CD14-positive monocyte (primary cell): ENCODE data around the gene CLEC1A. TPM values are rescaled to one million over a fixed set of nuclear protein-coding genes. Genes with fewer than 3 reads are reported as not detected.

Experiments
- DNase-seq, 3 donors: peaks; one replicate each; pipeline ENCODE4 v3.0.0-alpha.2; 2011 to 2022
- H2AFZ ChIP-seq: 2 replicates; pipeline ENCODE4 v1.6.0; 2012; ENCODE audit warnings: mild to moderate bottlenecking, low read depth, low read length, inconsistent platforms; ENCODE audit not compliant: insufficient read depth, poor library complexity, severe bottlenecking
- H3K27ac ChIP-seq, 2 donors: 1 replicate in 1 of 2; 2 replicates in 1 of 2; pipeline ENCODE4 v1.5.1; 2012 to 2013; ENCODE audit warnings: low read length in 2 of 2, control low read depth in 1 of 2, inconsistent platforms in 1 of 2, low read depth in 1 of 2, mild to moderate bottlenecking in 1 of 2
- H3K27me3 ChIP-seq, 2 donors: one replicate each; pipeline versions ENCODE4 v1.6.0 to v1.6.1; 2011 to 2013; ENCODE audit warnings: low read length in 2 of 2; ENCODE audit not compliant: control insufficient read depth in 2 of 2, insufficient read depth in 2 of 2
- H3K36me3 ChIP-seq, 2 donors: replicated peaks in 1 of 2; 1 replicate in 1 of 2; 2 replicates in 1 of 2; pipeline versions ENCODE4 v1.5.1 to v1.6.1; 2012 to 2013; ENCODE audit warnings: low read length in 2 of 2, control low read depth in 1 of 2, inconsistent platforms in 1 of 2, mild to moderate bottlenecking in 1 of 2; ENCODE audit not compliant: insufficient read depth in 2 of 2, control insufficient read depth in 1 of 2
- H3K4me1 ChIP-seq, 2 donors: 1 replicate in 1 of 2; 2 replicates in 1 of 2; pipeline versions ENCODE4 v1.5.1 to v1.6.1; 2012 to 2013; ENCODE audit warnings: low read length in 2 of 2, control low read depth in 1 of 2, inconsistent platforms in 1 of 2, mild to moderate bottlenecking in 1 of 2, moderate library complexity in 1 of 2; ENCODE audit not compliant: insufficient read depth in 2 of 2, control insufficient read depth in 1 of 2
- H3K4me2 ChIP-seq: replicated peaks from 2 replicates; pipeline ENCODE3; 2012; ENCODE audit warnings: low read length, moderate library complexity, mild to moderate bottlenecking; ENCODE audit not compliant: poor library complexity, severe bottlenecking; ENCODE audit errors: extremely low read depth
- H3K4me3 ChIP-seq, 3 experiments: fragments of 200-600 bp in 1 of 3; sonication (generic) in 1 of 3; replicated peaks in 1 of 3; 1 replicate in 2 of 3; 2 replicates in 1 of 3; pipeline ENCODE4 v1.5.1; 2011 to 2013; ENCODE audit warnings: low read length in 3 of 3, mild to moderate bottlenecking in 3 of 3, control low read depth in 2 of 3, low read depth in 2 of 3, inconsistent platforms in 1 of 3, moderate library complexity in 1 of 3
- H3K79me2 ChIP-seq: 2 replicates; pipeline ENCODE4 v1.6.0; 2012; ENCODE audit warnings: mild to moderate bottlenecking, control low read depth, inconsistent platforms, low read length, moderate library complexity; ENCODE audit not compliant: insufficient read depth
- H3K9ac ChIP-seq: 2 replicates; pipeline ENCODE4 v1.6.0; 2017; ENCODE audit warnings: low read length, mild to moderate bottlenecking; ENCODE audit not compliant: insufficient read depth, poor library complexity, severe bottlenecking
- H3K9me3 ChIP-seq, 2 donors: replicated peaks in 1 of 2; 1 replicate in 1 of 2; 2 replicates in 1 of 2; pipeline versions ENCODE4 v1.5.1 to v1.6.1; 2012 to 2013; ENCODE audit warnings: low read length in 2 of 2, control low read depth in 1 of 2; ENCODE audit not compliant: control insufficient read depth in 1 of 2, insufficient read depth in 1 of 2
- H4K20me1 ChIP-seq: 2 replicates; pipeline ENCODE4 v1.6.0; 2012; ENCODE audit warnings: mild to moderate bottlenecking, low read length, control low read depth, moderate library complexity; ENCODE audit not compliant: insufficient read depth
- H3K27ac Mint-ChIP-seq, 7 donors: one replicate each; pipeline ENCODE4 v1.8.0; 2020; ENCODE audit warnings: mild to moderate bottlenecking in 7 of 7, mixed read lengths in 7 of 7, moderate library complexity in 6 of 7, inconsistent platforms in 2 of 7
- H3K27me3 Mint-ChIP-seq, 3 donors: one replicate each; pipeline ENCODE4 v1.8.0; 2021 to 2022; ENCODE audit warnings: low read depth in 3 of 3, mild to moderate bottlenecking in 3 of 3, mixed read lengths in 3 of 3, moderate library complexity in 3 of 3, inconsistent platforms in 1 of 3
- H3K36me3 Mint-ChIP-seq, 2 donors: one replicate each; pipeline ENCODE4 v1.8.0; 2020; ENCODE audit warnings: mixed read lengths in 2 of 2, inconsistent platforms in 1 of 2, mild to moderate bottlenecking in 1 of 2
- H3K4me1 Mint-ChIP-seq: one replicate; pipeline ENCODE4 v1.8.0; 2020; ENCODE audit warnings: mild to moderate bottlenecking, mixed read lengths
- H3K4me3 Mint-ChIP-seq, 2 donors: one replicate each; pipeline ENCODE4 v1.8.0; 2020; ENCODE audit warnings: mild to moderate bottlenecking in 2 of 2, mixed read lengths in 2 of 2, moderate library complexity in 1 of 2
- H3K9me3 Mint-ChIP-seq, 7 donors: one replicate each; pipeline ENCODE4 v1.8.0; 2020 to 2022; ENCODE audit warnings: mixed read lengths in 7 of 7, mild to moderate bottlenecking in 6 of 7, moderate library complexity in 6 of 7, inconsistent platforms in 2 of 7
- CTCF ChIP-seq: fragments of 200-600 bp; IDR thresholded peaks from one replicate; pipeline ENCODE4 v1.8.0; 2022; ENCODE audit warnings: antibody characterized with exemption, mild to moderate bottlenecking
- WGBS: methylation state at CpG from one replicate; pipeline ENCODE4 v1.1.5; 2013; ENCODE audit warnings: missing lambda C conversion rate; ENCODE audit not compliant: insufficient coverage; 5-methylcytosine and 5-hydroxymethylcytosine counted together
- intact Hi-C, 2 donors: fragments of 100-400 bp; cut with micrococcal nuclease; formaldehyde crosslinking; loops; one replicate each; pipeline versions ENCODE4 v1.15.0 to v1.15.1; 2023
- polyA minus RNA-seq: library from RNA; depleted of rRNA, polyadenylated mRNA; stranded (reverse); fragments of >200 nt; gene quantifications from 2 replicates; pipeline ENCODE4 v1.2.3, GENCODE V29; 2012
- polyA plus RNA-seq, 3 donors: library from polyadenylated mRNA; depleted of rRNA in 1 of 3; unstranded in 2 of 3; stranded (reverse) in 1 of 3; fragments of 300-500 nt in 2 of 3; fragments of >200 nt in 1 of 3; fragmentation: Illumina TruSeq in 2 of 3; gene quantifications; 1 replicate in 2 of 3; 2 replicates in 1 of 3; pipeline ENCODE4 v1.2.3, GENCODE V29; 2012 to 2021
- total RNA-seq, 12 experiments: library from RNA in 1 of 12; stranded (reverse) in 1 of 12; fragments of 120-200 nt in 1 of 12; gene quantifications; one replicate each; pipeline ENCODE4 v1.2.4 and lab custom pipeline; 2013 to 2026; ENCODE audit warnings: mixed read lengths in 6 of 12, inconsistent platforms in 1 of 12

The CLEC1A gene, protein sequence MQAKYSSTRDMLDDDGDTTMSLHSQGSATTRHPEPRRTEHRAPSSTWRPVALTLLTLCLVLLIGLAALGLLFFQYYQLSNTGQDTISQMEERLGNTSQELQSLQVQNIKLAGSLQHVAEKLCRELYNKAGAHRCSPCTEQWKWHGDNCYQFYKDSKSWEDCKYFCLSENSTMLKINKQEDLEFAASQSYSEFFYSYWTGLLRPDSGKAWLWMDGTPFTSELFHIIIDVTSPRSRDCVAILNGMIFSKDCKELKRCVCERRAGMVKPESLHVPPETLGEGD
- 4.0 TPM for total RNA-seq (2013)
- polyA plus RNA-seq (1 to 10 TPM in 2 of 3 donors, under 1 TPM in 1; 0.90 to 7.9 (median 1.1) TPM), polyA minus RNA-seq (0.55 and 0.80 TPM in 2 replicates), total RNA-seq (lab: John Stamatoyannopoulos, UW) (0.69 to 15.3 (median 7.2) reads per million in 11 experiments)

- Histone ChIP-seq H2AFZ (no peak within 1 kb of the TSS), H3K9me3 (no peaks in the 10 kb centered on the region)
- intact Hi-C loops: no loop called here
These were observed at the start of gene CLEC1A for GRCh38 chr12:10098791-10099190. TSS of gene CLEC1A (minus strand) at chr12:10098985. CDS start at chr12:10098922, 63 bp downstream.

More at GRCh38 chr12:10098791-10099190, at the start of gene CLEC1A:
- no peak within 1 kb of the TSS for H3K27ac ChIP-seq
- Mint-ChIP-seq H3K27ac (no peak within 1 kb of the TSS), H3K4me1 (peaks cover 36% of the 10 kb centered on the region), H3K4me3 (no peak within 1 kb of the TSS), H3K36me3 (peaks cover 11% of the 10 kb centered on the region in 2 donors), H3K9me3 (peaks cover 0 to 5% (median 4%) of the 10 kb centered on the region in 7 donors), H3K27me3 (peaks cover 0 to 3% (median 0%) of the 10 kb centered on the region in 3 donors)
- H3K4me2 ChIP-seq: no peak within 1 kb of the TSS
- 99% methylated on average over 9 of the region's 10 CpGs for WGBS
- TF ChIP-seq CTCF: no peak
- H3K27me3 ChIP-seq: no peaks in the 10 kb centered on the region
- no peak within 1 kb of the TSS for H3K4me3 ChIP-seq
- no peaks in the 10 kb centered on the region for H3K79me2 ChIP-seq
- DNase-seq: no peak
- H3K36me3 ChIP-seq: peaks cover 0 to 6% of the 10 kb centered on the region in 2 donors
- peaks cover 52 to 54% of the 10 kb centered on the region in 2 donors for H3K4me1 ChIP-seq
- no peaks in the 10 kb centered on the region for H4K20me1 ChIP-seq
- no peak within 1 kb of the TSS for H3K9ac ChIP-seq
